HL-60 (cell line): Measurements from ENCODE around the gene GALNT13.

Source experiments
- DNase-seq, 2 experiments: peaks; one replicate each; pipeline ENCODE4 v3.0.0-alpha.2; 2010 to 2020; ENCODE audit warnings: low read depth in 1 of 2, low spot score in 1 of 2
- H3K27ac ChIP-seq: fragments of 250-450 bp; sonication (Bioruptor Pico); replicated peaks from 2 replicates; pipeline ENCODE4 v1.5.1; 2020; ENCODE audit warnings: mild to moderate bottlenecking, moderate library complexity
- H3K27me3 ChIP-seq: fragments of 250-450 bp; sonication (Bioruptor Pico); 2 replicates; pipeline ENCODE4 v1.5.1; 2021; ENCODE audit warnings: mild to moderate bottlenecking, moderate library complexity; ENCODE audit not compliant: insufficient read depth, poor library complexity, severe bottlenecking
- H3K4me3 ChIP-seq: replicated peaks from 2 replicates; pipeline ENCODE4 v1.5.1; 2011; ENCODE audit warnings: mild to moderate bottlenecking, control low read depth, low read length; ENCODE audit not compliant: insufficient read depth
- CTCF ChIP-seq: IDR thresholded peaks from one replicate; pipeline ENCODE4 v1.5.1; 2011; ENCODE audit warnings: low read length, control low read depth, inconsistent platforms; ENCODE audit not compliant: insufficient read depth
- GABPA ChIP-seq: IDR thresholded peaks from 2 replicates; pipeline ENCODE4 v1.6.1; 2012; ENCODE audit warnings: low read depth
- POLR2AphosphoS5 ChIP-seq: IDR thresholded peaks from 2 replicates; pipeline ENCODE4 v1.6.1; 2012; ENCODE audit warnings: low read depth
- SPI1 ChIP-seq: IDR thresholded peaks from 2 replicates; pipeline ENCODE4 v1.6.1; 2012; ENCODE audit warnings: low read depth, mild to moderate bottlenecking, borderline replicate concordance
- TF ChIP-seq, protein P1 (sequence below): IDR thresholded peaks from 2 replicates; pipeline ENCODE4 v1.6.1; 2012; ENCODE audit warnings: low read depth; ENCODE audit not compliant: insufficient replicate concordance

GALNT13 gene

GRCh38 chr2:154032220-154032619 lies 160.5 kb downstream of the GALNT13 start:
- H3K27me3 ChIP-seq = no peaks in the 10 kb centered on the region
- TF ChIP-seq GABPA = no peak
- no peak for TF ChIP-seq CTCF
- TF ChIP-seq SPI1 = no peak
- no peak for TF ChIP-seq POLR2AphosphoS5
- TF ChIP-seq, protein P1, sequence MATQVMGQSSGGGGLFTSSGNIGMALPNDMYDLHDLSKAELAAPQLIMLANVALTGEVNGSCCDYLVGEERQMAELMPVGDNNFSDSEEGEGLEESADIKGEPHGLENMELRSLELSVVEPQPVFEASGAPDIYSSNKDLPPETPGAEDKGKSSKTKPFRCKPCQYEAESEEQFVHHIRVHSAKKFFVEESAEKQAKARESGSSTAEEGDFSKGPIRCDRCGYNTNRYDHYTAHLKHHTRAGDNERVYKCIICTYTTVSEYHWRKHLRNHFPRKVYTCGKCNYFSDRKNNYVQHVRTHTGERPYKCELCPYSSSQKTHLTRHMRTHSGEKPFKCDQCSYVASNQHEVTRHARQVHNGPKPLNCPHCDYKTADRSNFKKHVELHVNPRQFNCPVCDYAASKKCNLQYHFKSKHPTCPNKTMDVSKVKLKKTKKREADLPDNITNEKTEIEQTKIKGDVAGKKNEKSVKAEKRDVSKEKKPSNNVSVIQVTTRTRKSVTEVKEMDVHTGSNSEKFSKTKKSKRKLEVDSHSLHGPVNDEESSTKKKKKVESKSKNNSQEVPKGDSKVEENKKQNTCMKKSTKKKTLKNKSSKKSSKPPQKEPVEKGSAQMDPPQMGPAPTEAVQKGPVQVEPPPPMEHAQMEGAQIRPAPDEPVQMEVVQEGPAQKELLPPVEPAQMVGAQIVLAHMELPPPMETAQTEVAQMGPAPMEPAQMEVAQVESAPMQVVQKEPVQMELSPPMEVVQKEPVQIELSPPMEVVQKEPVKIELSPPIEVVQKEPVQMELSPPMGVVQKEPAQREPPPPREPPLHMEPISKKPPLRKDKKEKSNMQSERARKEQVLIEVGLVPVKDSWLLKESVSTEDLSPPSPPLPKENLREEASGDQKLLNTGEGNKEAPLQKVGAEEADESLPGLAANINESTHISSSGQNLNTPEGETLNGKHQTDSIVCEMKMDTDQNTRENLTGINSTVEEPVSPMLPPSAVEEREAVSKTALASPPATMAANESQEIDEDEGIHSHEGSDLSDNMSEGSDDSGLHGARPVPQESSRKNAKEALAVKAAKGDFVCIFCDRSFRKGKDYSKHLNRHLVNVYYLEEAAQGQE = no peak
- no peak overlapping the region for H3K4me3 ChIP-seq
- no peak overlapping the region for H3K27ac ChIP-seq
- DNase-seq = no peak

- no peak overlapping the region for H3K4me3 ChIP-seq
- TF ChIP-seq SPI1 = no peak
- TF ChIP-seq, protein P1 = no peak
- TF ChIP-seq GABPA = no peak
- TF ChIP-seq POLR2AphosphoS5 = no peak
- TF ChIP-seq CTCF = no peak
- H3K27me3 ChIP-seq = no peaks in the 10 kb centered on the region
- H3K27ac ChIP-seq = no peak overlapping the region
- DNase-seq = no peak
Observed at GRCh38 chr2:154046493-154046892, 174.8 kb downstream of the GALNT13 start.

DNA sequence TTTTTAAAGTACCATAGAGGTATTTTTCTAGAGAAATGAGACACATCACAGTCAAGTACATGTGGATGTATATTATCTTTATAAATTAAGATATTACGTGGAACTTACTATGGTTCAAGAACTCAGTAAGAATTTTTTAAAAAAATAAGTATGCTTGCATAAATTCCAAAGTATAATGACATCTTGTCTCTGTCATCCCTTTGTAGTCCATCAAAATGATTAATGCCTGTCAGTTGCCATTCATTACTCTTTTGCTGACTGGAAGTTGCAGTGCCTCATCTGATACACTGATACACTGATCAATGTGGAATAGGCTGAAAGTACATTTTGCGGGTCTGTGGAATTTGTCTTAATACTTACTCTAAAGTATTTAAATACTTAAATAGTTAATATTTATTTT lies 177.2 kb downstream of the GALNT13 start:
- TF ChIP-seq, protein P1 = no peak
- TF ChIP-seq CTCF = no peak
- no peak for TF ChIP-seq POLR2AphosphoS5
- no peak for TF ChIP-seq GABPA
- TF ChIP-seq SPI1 = no peak
- Histone ChIP-seq H3K27ac (no peak overlapping the region), H3K27me3 (no peaks in the 10 kb centered on the region), H3K4me3 (no peak overlapping the region)
- DNase-seq = no peak
